GM23338 (cell line): Measurements from ENCODE around the gene KRIT1. TPM values are rescaled to one million over a fixed set of nuclear protein-coding genes. Genes with fewer than 3 reads are reported as not detected.

Experiments
- ATAC-seq: fragments of 200-7000 bp; cut with Tn5 transposase; 3 replicates; pipeline ENCODE4 v1.9.1; 2020
- DNase-seq: peaks from one replicate; pipeline ENCODE4 v3.0.0-alpha.2; 2015; ENCODE audit warnings: low spot score
- H2AFZ ChIP-seq: fragments of 200-600 bp; sonication (generic); 2 replicates; pipeline ENCODE4 v1.8.0; 2016; ENCODE audit warnings: antibody characterized with exemption, mild to moderate bottlenecking, moderate library complexity
- H3F3A ChIP-seq: fragments of 200-600 bp; sonication (generic); replicated peaks from 2 replicates; pipeline ENCODE4 v1.8.0; 2017; ENCODE audit warnings: antibody characterized with exemption, mixed run types, low read depth
- H3K27ac ChIP-seq: fragments of 200-600 bp; sonication (generic); 2 replicates; pipeline ENCODE4 v1.6.1; 2016; ENCODE audit warnings: low read depth
- H3K27me3 ChIP-seq: fragments of 200-600 bp; sonication (generic); 2 replicates; pipeline ENCODE4 v1.8.0; 2016; ENCODE audit warnings: mild to moderate bottlenecking, mixed run types, moderate library complexity; ENCODE audit not compliant: insufficient read depth
- H3K36me3 ChIP-seq: fragments of 200-600 bp; sonication (generic); 2 replicates; pipeline ENCODE4 v1.8.0; 2016; ENCODE audit warnings: mild to moderate bottlenecking; ENCODE audit not compliant: insufficient read depth
- H3K4me1 ChIP-seq: fragments of 200-600 bp; sonication (generic); 2 replicates; pipeline ENCODE4 v1.8.0; 2016; ENCODE audit warnings: mild to moderate bottlenecking, moderate library complexity; ENCODE audit not compliant: insufficient read depth
- H3K4me2 ChIP-seq: fragments of 200-600 bp; sonication (generic); 2 replicates; pipeline ENCODE4 v1.7.1; 2017; ENCODE audit warnings: mixed run types
- H3K4me3 ChIP-seq: fragments of 200-600 bp; sonication (generic); 2 replicates; pipeline ENCODE4 v1.6.1; 2016; ENCODE audit warnings: mixed run types
- H3K79me2 ChIP-seq: fragments of 200-600 bp; sonication (generic); replicated peaks from 2 replicates; pipeline ENCODE4 v1.8.0; 2017; ENCODE audit warnings: mild to moderate bottlenecking; ENCODE audit not compliant: insufficient read depth
- H3K9me2 ChIP-seq: fragments of 200-600 bp; sonication (generic); 2 replicates; pipeline ENCODE4 v1.8.0; 2017; ENCODE audit not compliant: insufficient read depth
- H4K20me1 ChIP-seq: fragments of 200-600 bp; sonication (generic); replicated peaks from 2 replicates; pipeline ENCODE4 v1.8.0; 2017; ENCODE audit warnings: mild to moderate bottlenecking; ENCODE audit not compliant: insufficient read depth
- H3K27ac Mint-ChIP-seq: 2 replicates; pipeline ENCODE4 v1.8.0; 2020; ENCODE audit warnings: inconsistent platforms, mild to moderate bottlenecking, moderate library complexity, mixed read lengths
- H3K27me3 Mint-ChIP-seq: 3 replicates; pipeline ENCODE4 v1.8.0; 2022; ENCODE audit warnings: low read depth, mild to moderate bottlenecking, moderate library complexity, mixed read lengths, inconsistent platforms; ENCODE audit not compliant: insufficient read depth, poor library complexity
- H3K36me3 Mint-ChIP-seq: 3 replicates; pipeline ENCODE4 v1.8.0; 2021; ENCODE audit warnings: low read depth, mild to moderate bottlenecking, inconsistent platforms, moderate library complexity, mixed read lengths
- H3K4me1 Mint-ChIP-seq: 3 replicates; pipeline ENCODE4 v1.8.0; 2020; ENCODE audit warnings: mild to moderate bottlenecking, inconsistent platforms, mixed read lengths
- H3K4me3 Mint-ChIP-seq: 3 replicates; pipeline ENCODE4 v1.8.0; 2021; ENCODE audit warnings: moderate library complexity, mild to moderate bottlenecking, inconsistent platforms, mixed read lengths
- H3K9me3 Mint-ChIP-seq: 3 replicates; pipeline ENCODE4 v1.8.0; 2020; ENCODE audit warnings: moderate library complexity, mild to moderate bottlenecking, inconsistent platforms, mixed read lengths
- CREB1 ChIP-seq: fragments of 250-450 bp; sonication (Bioruptor Pico); IDR thresholded peaks from 2 replicates; pipeline ENCODE4 v1.5.0; 2020; ENCODE audit warnings: low read depth, mild to moderate bottlenecking, moderate library complexity
- ETS1 ChIP-seq: IDR thresholded peaks from 2 replicates; pipeline ENCODE4 v1.6.1; 2016; ENCODE audit warnings: antibody characterized with exemption
- EZH2 ChIP-seq: fragments of 200-600 bp; sonication (generic); IDR thresholded peaks from one replicate; pipeline ENCODE4 v1.8.0; 2017; ENCODE audit warnings: antibody characterized with exemption, mild to moderate bottlenecking, low read depth; ENCODE audit not compliant: unreplicated experiment
- EZH2phosphoT487 ChIP-seq: fragments of 200-600 bp; sonication (generic); IDR thresholded peaks from one replicate; pipeline ENCODE4 v1.8.1; 2018; ENCODE audit warnings: antibody characterized with exemption; ENCODE audit not compliant: unreplicated experiment
- JUNB ChIP-seq: IDR thresholded peaks from one replicate; pipeline ENCODE4 v1.6.1; 2016; ENCODE audit warnings: antibody characterized with exemption; ENCODE audit not compliant: unreplicated experiment
- REST ChIP-seq: IDR thresholded peaks from one replicate; pipeline ENCODE4 v1.6.1; 2018; ENCODE audit warnings: antibody characterized with exemption; ENCODE audit not compliant: unreplicated experiment
- STAT1 ChIP-seq: IDR thresholded peaks from one replicate; pipeline ENCODE4 v1.6.1; 2016; ENCODE audit warnings: antibody characterized with exemption; ENCODE audit not compliant: unreplicated experiment
- ZNF114 ChIP-seq: fragments of 250-450 bp; sonication (Bioruptor Pico); IDR thresholded peaks from 2 replicates; pipeline ENCODE4 v1.5.0; 2020; ENCODE audit warnings: mild to moderate bottlenecking, moderate library complexity
- ZNF331 ChIP-seq: fragments of 250-450 bp; sonication (Bioruptor Pico); IDR thresholded peaks from 2 replicates; pipeline ENCODE4 v1.5.0; 2020; ENCODE audit warnings: low read depth, mild to moderate bottlenecking, moderate library complexity
- ZNF462 ChIP-seq: fragments of 250-450 bp; sonication (Bioruptor Pico); IDR thresholded peaks from 2 replicates; pipeline ENCODE4 v1.5.0; 2020; ENCODE audit warnings: mild to moderate bottlenecking, moderate library complexity
- polyA plus RNA-seq: library from polyadenylated mRNA; unstranded; fragments of >200 nt; fragmentation: Nextera tagmentation; extraction: Ambion mirVana; gene quantifications from 2 replicates; pipeline ENCODE4 v1.2.1, GENCODE V29; 2016
- total RNA-seq: library from RNA; depleted of rRNA; stranded (reverse); fragments of >200 nt; shearing (Covaris generic); gene quantifications from 2 replicates; pipeline ENCODE4 v1.2.3, GENCODE V29; 2014
- TF ChIP-seq, protein P1 (sequence below), 2 experiments: fragments of 200-600 bp in 1 of 2; sonication (generic) in 1 of 2; conservative IDR thresholded peaks; 2 replicates each; pipeline versions ENCODE4 v1.5.1 to v1.6.1; 2016 to 2017; ENCODE audit warnings: antibody characterized with exemption in 2 of 2, low read depth in 2 of 2, mild to moderate bottlenecking in 2 of 2, moderate library complexity in 1 of 2

Gene KRIT1
- total and polyA plus RNA-seq, 2 experiments from 2014 or later: 51.2 to 54.3 TPM

DNA sequence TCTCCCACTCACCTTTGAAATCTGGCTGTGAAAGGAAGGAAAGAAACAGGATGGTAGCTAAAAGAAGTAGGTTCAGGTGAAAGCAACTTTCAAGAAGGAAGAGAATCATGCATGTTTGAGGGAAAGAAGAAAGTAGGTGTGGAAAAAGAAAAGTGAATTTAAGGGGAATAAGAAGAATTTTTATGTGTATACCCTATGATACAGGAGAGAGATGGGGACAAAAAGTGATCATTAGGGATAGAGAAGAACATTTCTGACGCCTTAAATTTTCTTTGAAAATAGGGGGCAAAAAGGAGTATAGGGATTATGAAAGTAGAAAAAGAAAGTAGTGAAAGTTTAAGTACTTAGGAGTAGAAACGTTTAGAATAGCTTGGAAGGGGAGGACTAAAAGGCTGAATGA is 15.2 kb downstream of the KRIT1 start (continued):
- TF ChIP-seq JUNB (no peak), ZNF331 (CRISPR knock-in tag) (no peak), REST (no peak), EZH2phosphoT487 (no peak), ETS1 (no peak)

- Histone ChIP-seq H4K20me1 (no peaks in the 10 kb centered on the region), H3K4me3 (no peak overlapping the region), H3K4me1 (no peaks in the 10 kb centered on the region), H3K27me3 (no peaks in the 10 kb centered on the region), H3K4me2 (no peak overlapping the region), H3K27ac (no peak overlapping the region), H3F3A (no peaks in the 10 kb centered on the region), H2AFZ (no peak overlapping the region), H3K36me3 (peaks cover 34% of the 10 kb centered on the region), H3K9me2 (no peaks in the 10 kb centered on the region), H3K79me2 (no peaks in the 10 kb centered on the region)
- peaks cover 3% of the 10 kb centered on the region; the same call in 1 of the 3 replicates for H3K9me3 Mint-ChIP-seq
- H3K4me3 Mint-ChIP-seq: no peak overlapping the region
- H3K4me1 Mint-ChIP-seq: no peaks in the 10 kb centered on the region
- DNase-seq: no peak
- H3K27me3 Mint-ChIP-seq: no peaks in the 10 kb centered on the region
- no peak for ATAC-seq
- no peak overlapping the region for H3K27ac Mint-ChIP-seq
- peaks cover 60% of the 10 kb centered on the region for H3K36me3 Mint-ChIP-seq
- TF ChIP-seq, protein P1, sequence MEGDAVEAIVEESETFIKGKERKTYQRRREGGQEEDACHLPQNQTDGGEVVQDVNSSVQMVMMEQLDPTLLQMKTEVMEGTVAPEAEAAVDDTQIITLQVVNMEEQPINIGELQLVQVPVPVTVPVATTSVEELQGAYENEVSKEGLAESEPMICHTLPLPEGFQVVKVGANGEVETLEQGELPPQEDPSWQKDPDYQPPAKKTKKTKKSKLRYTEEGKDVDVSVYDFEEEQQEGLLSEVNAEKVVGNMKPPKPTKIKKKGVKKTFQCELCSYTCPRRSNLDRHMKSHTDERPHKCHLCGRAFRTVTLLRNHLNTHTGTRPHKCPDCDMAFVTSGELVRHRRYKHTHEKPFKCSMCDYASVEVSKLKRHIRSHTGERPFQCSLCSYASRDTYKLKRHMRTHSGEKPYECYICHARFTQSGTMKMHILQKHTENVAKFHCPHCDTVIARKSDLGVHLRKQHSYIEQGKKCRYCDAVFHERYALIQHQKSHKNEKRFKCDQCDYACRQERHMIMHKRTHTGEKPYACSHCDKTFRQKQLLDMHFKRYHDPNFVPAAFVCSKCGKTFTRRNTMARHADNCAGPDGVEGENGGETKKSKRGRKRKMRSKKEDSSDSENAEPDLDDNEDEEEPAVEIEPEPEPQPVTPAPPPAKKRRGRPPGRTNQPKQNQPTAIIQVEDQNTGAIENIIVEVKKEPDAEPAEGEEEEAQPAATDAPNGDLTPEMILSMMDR (conservative IDR thresholded peaks at IDR 0.05; ENCODE audit: low read depth in 2 of 2): no peak
- TF ChIP-seq ZNF331 (CRISPR knock-in tag) (no peak), CREB1 (CRISPR knock-in tag) (no peak), ZNF114 (CRISPR knock-in tag) (no peak), ZNF462 (CRISPR knock-in tag) (no peak), STAT1 (no peak), EZH2 (no peak), ETS1 (no peak), EZH2phosphoT487 (no peak), JUNB (no peak)
Observed at GRCh38 chr7:92228742-92229141, 17.0 kb downstream of the KRIT1 start.
